ENCODE results near the gene ETNK2.

GRCh38 chr1:204178487-204179281 lies 26.8 kb upstream of the ETNK2 start:
- TF ChIP-seq CTCF (IDR thresholded peaks at IDR 0.05) = no peak
- no peak for TF ChIP-seq POLR2A (IDR thresholded peaks at IDR 0.05)
